HG02884 (cell line): ENCODE measurements around the gene MPI.

Experiments used
- ATAC-seq: cut with Tn5 transposase; IDR thresholded peaks from one replicate; pipeline ENCODE4 v1.9.1; 2021; ENCODE audit warnings: mild to moderate bottlenecking, moderate library complexity; ENCODE audit not compliant: unreplicated experiment

Gene MPI

GRCh38 chr15:74889883-74890664, at the start of gene MPI:
TSS of gene MPI (plus strand) at chr15:74890042. CDS start at chr15:74890074, 32 bp downstream.
- peak; percentile 84 for ATAC-seq

GRCh38 chr15:74840851-74841775, 48.7 kb upstream of the MPI start:
- no peak for ATAC-seq

GRCh38 chr15:74841891-74842373, 47.9 kb upstream of the MPI start:
- no peak for ATAC-seq

DNA sequence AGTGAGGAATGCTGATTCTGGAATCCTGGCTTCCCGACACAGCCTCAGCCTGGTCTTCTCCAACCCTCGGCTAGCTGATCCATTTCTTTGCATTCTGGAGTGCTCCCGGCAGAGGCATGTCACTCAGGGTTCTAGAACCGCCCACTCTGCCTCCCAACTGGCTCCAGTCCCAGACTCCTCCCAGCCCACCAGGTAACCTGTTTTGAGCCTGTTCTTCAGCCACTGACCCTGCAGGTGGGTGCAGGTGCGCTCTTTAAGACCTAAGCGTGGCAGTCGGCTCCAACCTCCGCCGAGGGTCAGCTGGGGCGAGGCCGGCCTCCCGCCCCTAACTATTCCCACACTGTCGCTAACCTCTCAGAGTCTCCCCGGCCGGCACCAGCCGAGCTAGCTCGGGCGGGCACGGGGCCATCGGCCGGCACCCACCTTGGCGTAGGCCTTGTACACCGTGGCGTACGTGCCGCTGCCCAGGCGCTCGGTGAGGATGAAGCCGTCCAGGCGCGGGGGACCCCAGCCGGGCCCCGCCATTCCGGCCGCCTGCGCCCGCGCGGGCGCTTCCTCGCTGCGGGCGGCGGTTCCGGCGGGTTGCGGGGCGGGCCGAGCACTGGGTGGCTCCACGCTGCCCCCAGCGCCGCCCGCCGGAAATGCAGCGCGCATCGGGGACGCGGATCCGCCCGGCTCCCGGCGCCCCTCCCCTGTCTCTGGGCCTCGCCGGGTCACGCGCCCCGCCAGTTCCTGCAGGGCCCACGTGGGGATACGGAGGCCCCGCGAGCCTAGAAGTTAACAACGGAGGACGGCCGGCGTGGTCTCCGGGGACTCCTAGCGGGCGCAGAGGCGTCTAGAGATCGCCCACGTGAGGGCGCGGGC, 47.0 kb upstream of the MPI start, which contains the start of gene ULK3:
TSS of gene ULK3 (minus strand) at position 576 of the 864 bp plus-strand sequence. CDS start at position 525, 51 bp downstream.
- ATAC-seq, result peak; percentile 80

GRCh38 chr15:74843445-74843828, 46.4 kb upstream of the MPI start:
- ATAC-seq, result no peak

- ATAC-seq, result no peak
Measured at GRCh38 chr15:74843891-74844299, 45.9 kb upstream of the MPI start.

GRCh38 chr15:74844319-74845207, 45.3 kb upstream of the MPI start:
- ATAC-seq, result no peak

- ATAC-seq, result no peak
Measured at GRCh38 chr15:74845208-74845568, 44.7 kb upstream of the MPI start.

GRCh38 chr15:74845581-74845980, 44.3 kb upstream of the MPI start:
- ATAC-seq, result no peak

GRCh38 chr15:74847432-74847831, 42.4 kb upstream of the MPI start:
- ATAC-seq, result no peak

GRCh38 chr15:74850393-74850792, 39.4 kb upstream of the MPI start:
- no peak for ATAC-seq

DNA sequence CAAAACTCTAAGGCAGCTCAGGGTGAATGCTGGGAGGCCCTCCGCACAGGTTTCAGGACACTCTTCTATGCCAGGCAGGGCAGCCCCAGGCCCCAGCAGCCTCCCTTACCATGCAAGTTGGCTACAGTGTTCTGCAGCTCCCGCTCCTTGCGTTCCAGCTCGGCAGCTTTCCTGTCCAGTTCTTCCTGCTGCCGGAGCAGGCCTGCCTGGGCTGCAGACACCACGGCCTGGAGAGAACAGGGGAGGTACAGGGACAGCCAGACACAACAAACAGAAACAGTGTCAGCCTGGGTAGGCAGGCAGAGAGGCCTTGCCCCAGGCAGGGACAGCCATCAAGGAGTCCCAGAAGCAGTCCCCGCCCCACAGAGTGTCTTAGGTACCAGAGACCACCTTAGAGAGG, 37.9 kb upstream of the MPI start:
- ATAC-seq, result no peak

DNA sequence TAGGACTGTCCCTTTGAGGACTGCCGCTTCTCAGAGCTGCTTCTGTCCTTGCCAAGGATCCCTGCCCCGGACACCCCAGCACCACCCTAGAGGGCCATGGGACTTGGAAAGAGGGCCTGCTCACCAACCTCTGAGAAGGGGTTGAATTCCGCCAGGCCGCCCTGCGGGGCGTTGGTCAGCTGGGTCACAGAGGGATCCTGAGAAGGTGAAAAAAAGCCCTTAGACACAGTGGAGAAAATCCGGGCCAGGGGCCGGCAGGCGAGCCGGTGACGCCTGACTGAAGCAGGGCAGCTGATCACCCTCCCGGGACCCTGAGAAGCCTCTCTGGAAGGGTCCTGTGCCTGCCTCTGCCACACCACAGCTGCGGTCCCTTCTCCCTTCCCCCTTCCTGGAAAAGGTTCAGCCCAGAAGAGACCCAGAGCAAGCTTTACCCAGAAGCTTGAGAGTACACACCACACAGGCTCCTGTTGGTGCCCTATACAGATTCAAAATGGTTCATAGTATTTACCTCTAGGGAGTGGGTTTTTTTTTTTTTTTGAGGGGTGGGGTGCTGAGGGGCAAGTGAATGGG, 35.3 kb upstream of the MPI start:
- ATAC-seq, result no peak

GRCh38 chr15:74855857-74856256, 34.0 kb upstream of the MPI start:
- ATAC-seq, result no peak

GRCh38 chr15:74856537-74856936, 33.3 kb upstream of the MPI start:
- ATAC-seq, result no peak

DNA sequence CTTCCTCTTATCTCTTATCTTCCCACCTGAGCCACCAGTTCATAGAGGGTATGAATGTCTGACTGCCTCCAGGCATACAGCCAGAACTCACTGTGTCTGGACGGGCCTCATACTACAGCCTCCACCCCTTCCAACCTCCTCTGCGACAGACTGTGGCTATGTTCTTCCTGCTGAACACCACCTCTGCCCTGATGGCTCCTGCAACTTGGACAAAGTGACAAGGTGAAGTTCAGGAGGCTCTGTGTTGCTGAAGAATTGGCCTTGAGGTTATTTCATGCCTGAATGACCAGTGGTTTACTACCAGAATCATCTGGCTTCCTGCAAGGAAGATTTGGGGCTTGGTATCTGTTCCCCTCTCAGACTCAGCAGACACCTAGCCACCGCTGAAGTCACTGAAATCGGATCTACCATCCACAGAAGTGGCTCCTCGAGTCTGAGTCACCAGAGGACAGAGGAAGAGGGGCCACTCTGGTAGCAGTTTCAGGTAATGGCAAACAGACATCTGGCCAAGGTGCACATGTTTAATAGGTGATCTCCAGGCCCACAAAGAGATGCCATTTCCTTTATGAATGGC, 32.7 kb upstream of the MPI start:
- no peak for ATAC-seq

- no peak for ATAC-seq
Measured at GRCh38 chr15:74857671-74858368, 32.0 kb upstream of the MPI start.

GRCh38 chr15:74858369-74858740, 31.5 kb upstream of the MPI start:
- ATAC-seq, result no peak
